K562 (cell line): Measurements from ENCODE around the gene PCP4L1. TPM values are rescaled to one million over a fixed set of nuclear protein-coding genes. Genes with fewer than 3 reads are reported as not detected.
"Not testable (repeated sequence)": the region's sequence is repeated elsewhere in the genome, so short reads cannot be mapped to it uniquely, and the experiment has no call there.

Source experiments
- ATAC-seq: fragments of 200-7000 bp; cut with Tn5 transposase; 3 replicates; pipeline ENCODE4 v1.9.1; 2020; ENCODE audit warnings: moderate library complexity
- BruUV-seq: library from RNA; stranded (reverse); fragments of 400-500 nt; replicated peaks from 2 replicates; lab custom pipeline; 2021; lab: Mats Ljungman, UMichigan
- CTCF ChIA-PET: fragments of 300-600 bp; formaldehyde crosslinking; extraction: SDS; loops from one replicate; lab custom pipeline; 2021; ENCODE audit warnings: low intra/inter-chr PET ratio; lab: Yijun Ruan, JAX
- POLR2A ChIA-PET: fragments of 300-600, 350-650 bp; sonication (Branson Sonifier 250); formaldehyde crosslinking; extraction: SDS; loops from one replicate; lab custom pipeline; 2021; ENCODE audit warnings: antibody characterized with exemption, inconsistent platforms; lab: Yijun Ruan, JAX
- DNase-seq, 4 experiments: peaks; one replicate each; pipeline versions ENCODE4 v3.0.0 to v3.0.0-alpha.2; 2011 to 2018; ENCODE audit warnings: low spot score in 3 of 4, mixed read lengths in 3 of 4; ENCODE audit errors: extremely low read depth in 1 of 4
- FAIRE-seq: peaks from 2 replicates; lab custom pipeline; 2011; peaks lifted over from hg19 to GRCh38; lab: Jason Lieb, UNC
- H2AFZ ChIP-seq: 2 replicates; pipeline ENCODE4 v1.6.0; 2011; ENCODE audit warnings: low read depth, low read length, control low read depth, inconsistent platforms
- H3K27ac ChIP-seq: fragments of 200-600 bp; 3 replicates; pipeline ENCODE4 v1.8.0; 2011; ENCODE audit warnings: low read depth, mild to moderate bottlenecking, control low read depth, inconsistent platforms, low read length, moderate library complexity, mixed read lengths; ENCODE audit errors: extremely low read depth
- H3K27me3 ChIP-seq, 2 experiments: fragments of 300-600 bp in 1 of 2; 2 replicates in 1 of 2; 3 replicates in 1 of 2; pipeline versions ENCODE4 v1.6.0 to v1.8.0; 2011; ENCODE audit warnings: inconsistent platforms in 2 of 2, low read length in 2 of 2, mild to moderate bottlenecking in 1 of 2, mixed read lengths in 1 of 2, moderate library complexity in 1 of 2; ENCODE audit not compliant: control insufficient read depth in 2 of 2, insufficient read depth in 2 of 2
- H3K36me3 ChIP-seq: fragments of 300-600 bp; 3 replicates; pipeline ENCODE4 v1.8.0; 2011; ENCODE audit warnings: mild to moderate bottlenecking, low read length, inconsistent platforms; ENCODE audit not compliant: control insufficient read depth, insufficient read depth
- H3K4me1 ChIP-seq, 2 experiments: fragments of 200-600 bp in 1 of 2; replicated peaks in 1 of 2; 2 replicates in 1 of 2; 3 replicates in 1 of 2; pipeline versions ENCODE4 v1.5.1 to v1.8.0; 2011; ENCODE audit warnings: inconsistent platforms in 2 of 2, low read length in 2 of 2, mild to moderate bottlenecking in 1 of 2, mixed read lengths in 1 of 2, moderate library complexity in 1 of 2; ENCODE audit not compliant: control insufficient read depth in 2 of 2, insufficient read depth in 2 of 2
- H3K4me2 ChIP-seq: 2 replicates; pipeline ENCODE4 v1.6.1; 2011; ENCODE audit warnings: low read length, control low read depth, inconsistent platforms, mixed read lengths; ENCODE audit not compliant: insufficient read depth
- H3K4me3 ChIP-seq: fragments of 200-600 bp; sonication (generic), shearing (Covaris generic); 2 replicates; pipeline ENCODE4 v1.5.1; 2016; ENCODE audit warnings: control low read depth, inconsistent platforms
- H3K79me2 ChIP-seq: fragments of 200-600 bp; 3 replicates; pipeline ENCODE4 v1.8.0; 2011; ENCODE audit warnings: low read length, inconsistent platforms; ENCODE audit not compliant: control insufficient read depth, insufficient read depth
- H3K9ac ChIP-seq, 2 experiments: 2 replicates each; pipeline versions ENCODE4 v1.6.0 to v1.6.1; 2011; ENCODE audit warnings: low read depth in 2 of 2, low read length in 2 of 2, control low read depth in 1 of 2, inconsistent platforms in 1 of 2, mild to moderate bottlenecking in 1 of 2, mixed read lengths in 1 of 2; ENCODE audit not compliant: insufficient read depth in 1 of 2
- H3K9me1 ChIP-seq: one replicate; pipeline ENCODE4 v1.6.0; 2011; ENCODE audit warnings: inconsistent platforms, mild to moderate bottlenecking, low read length, moderate library complexity; ENCODE audit not compliant: control insufficient read depth, insufficient read depth
- H3K9me3 ChIP-seq: replicated peaks from 2 replicates; pipeline ENCODE4 v1.5.1; 2011; ENCODE audit warnings: low read depth, low read length, inconsistent platforms; ENCODE audit not compliant: control insufficient read depth, insufficient read depth
- H4K20me1 ChIP-seq: replicated peaks from 2 replicates; pipeline ENCODE4 v1.6.1; 2011; ENCODE audit warnings: low read length, inconsistent platforms, mixed read lengths; ENCODE audit not compliant: control insufficient read depth, insufficient read depth
- BCOR ChIP-seq: fragments of 450-650 bp; IDR thresholded peaks from 2 replicates; pipeline ENCODE4 v1.6.1; 2016
- CREM ChIP-seq: IDR thresholded peaks from 2 replicates; pipeline ENCODE4 v1.6.1; 2014; ENCODE audit warnings: antibody characterized with exemption, low read depth
- DMBX1 ChIP-seq: fragments of 250-450 bp; sonication (Bioruptor Pico); IDR thresholded peaks from 2 replicates; pipeline ENCODE4 v1.8.0; 2022; ENCODE audit warnings: inconsistent platforms, mild to moderate bottlenecking, moderate library complexity, borderline replicate concordance
- KDM1A ChIP-seq, 2 experiments: fragments of 450-650 bp; IDR thresholded peaks; 2 replicates each; pipeline ENCODE4 v1.6.1; 2016; ENCODE audit warnings: mild to moderate bottlenecking in 2 of 2
- SOX6 ChIP-seq: fragments of 450-650 bp; IDR thresholded peaks from 2 replicates; pipeline ENCODE4 v1.6.1; 2014; ENCODE audit warnings: mild to moderate bottlenecking
- TAL1 ChIP-seq: fragments of 450-650 bp; IDR thresholded peaks from 2 replicates; pipeline ENCODE4 v1.6.1; 2016; ENCODE audit warnings: mild to moderate bottlenecking
- TCF3 ChIP-seq: sonication (generic); formaldehyde crosslinking; IDR thresholded peaks from 2 replicates; pipeline ENCODE4 v1.4.0; 2020; ENCODE audit warnings: mild to moderate bottlenecking, missing genetic modification reagents
- YY1 ChIP-seq, 3 experiments: IDR thresholded peaks; 2 replicates each; pipeline ENCODE4 v1.6.1; 2011; ENCODE audit warnings: low read length in 2 of 3, mild to moderate bottlenecking in 2 of 3, moderate library complexity in 2 of 3, borderline replicate concordance in 1 of 3, control low read depth in 1 of 3, low read depth in 1 of 3; ENCODE audit not compliant: insufficient read depth in 3 of 3, insufficient replicate concordance in 2 of 3, control insufficient read depth in 1 of 3, insufficient read length in 1 of 3; ENCODE audit errors: extremely low read depth in 1 of 3
- ZFP36 ChIP-seq: fragments of 150-350 bp; IDR thresholded peaks from 2 replicates; pipeline ENCODE4 v1.6.1; 2018; ENCODE audit warnings: low read length, low read depth; ENCODE audit not compliant: partially characterized antibody
- ZKSCAN1 ChIP-seq: fragments of 150-350 bp; IDR thresholded peaks from 2 replicates; pipeline ENCODE4 v1.6.1; 2016; ENCODE audit warnings: low read depth, low read length
- ZNF23 ChIP-seq: fragments of 250-450 bp; sonication (Bioruptor Pico); IDR thresholded peaks from 2 replicates; pipeline ENCODE4 v1.4.0; 2020; ENCODE audit warnings: mild to moderate bottlenecking
- ZNF766 ChIP-seq: fragments of 200-800 bp; sonication (Bioruptor generic); conservative IDR thresholded peaks from 2 replicates; pipeline ENCODE4 v1.6.1; 2016; ENCODE audit warnings: missing genetic modification characterization, missing compliant biosample characterization
- WGBS: fragments of 100-300 bp; shearing (Covaris generic); methylation state at CpG from one replicate; pipeline ENCODE4 v1.1.6; 2016; ENCODE audit warnings: low coverage, mixed read lengths; ENCODE audit not compliant: insufficient coverage; ENCODE audit errors: missing lambda C conversion rate; 5-methylcytosine and 5-hydroxymethylcytosine counted together
- in situ Hi-C: fragments of 300-500 bp; cut with MboI; formaldehyde crosslinking; loops from 4 replicates; pipeline ENCODE4 v1.15.0; 2018; ENCODE audit warnings: inconsistent platforms, mixed read lengths
- intact Hi-C: fragments of 100-400 bp; cut with micrococcal nuclease; formaldehyde crosslinking; loops from 2 replicates; pipeline ENCODE4 v1.14.2; 2022
- polyA plus RNA-seq, 8 experiments: library from polyadenylated mRNA; depleted of rRNA in 4 of 8; stranded (reverse) in 5 of 8; unstranded in 3 of 8; fragments of >200 nt; fragmentation: Nextera tagmentation in 2 of 8; fragmentation: Illumina TruSeq in 1 of 8; extraction: Ambion mirVana in 2 of 8; extraction: Trizol in 1 of 8; gene quantifications; 2 replicates each; pipeline versions ENCODE4 v1.2.1 to v1.2.3, GENCODE V29; 2011 to 2014; ENCODE audit warnings: inconsistent platforms in 1 of 8, missing spikeins in 1 of 8
- total RNA-seq, 7 experiments: library from RNA; depleted of rRNA in 6 of 7; stranded (reverse); fragments of >200 nt in 6 of 7; fragmentation: Illumina TruSeq in 2 of 7; extraction: Trizol in 2 of 7; gene quantifications; 2 replicates each; pipeline versions ENCODE4 v1.2.1 to v1.2.3, GENCODE V29; 2011 to 2021; ENCODE audit warnings: low replicate concordance in 1 of 7
- TF ChIP-seq, protein P1 (sequence below): fragments of 450-650 bp; IDR thresholded peaks from 2 replicates; pipeline ENCODE4 v1.6.1; 2016; ENCODE audit warnings: missing biosample characterization, missing genetic modification characterization
- TF ChIP-seq, protein P2 (sequence below), 2 experiments: fragments of 450-650 bp; conservative IDR thresholded peaks; 2 replicates each; pipeline ENCODE4 v1.6.1; 2017; ENCODE audit warnings: mild to moderate bottlenecking in 2 of 2, moderate library complexity in 2 of 2

The PCP4L1 gene
- total and polyA plus RNA-seq, 9 of the 15 experiments (the other 6 are each of a cell fraction or from before 2014, with no cell fraction given): not detected

GRCh38 chr1:161314201-161314981 lies 55.8 kb downstream of the PCP4L1 start, which contains the start of gene SDHC (continued):
- TF ChIP-seq YY1 (IDR thresholded peaks at IDR 0.05; ENCODE audit: borderline replicate concordance in 1 of 3, control insufficient read depth in 1 of 3, extremely low read depth in 1 of 3, insufficient read depth in 3 of 3, insufficient read length in 1 of 3, insufficient replicate concordance in 2 of 3, low read depth in 1 of 3, low read length in 2 of 3) (peak; percentile 86 to 99 (median 97)), ZKSCAN1 (no peak), KDM1A (IDR thresholded peaks at IDR 0.05) (no peak), CREM (peak; percentile 97), ZFP36 (no peak), DMBX1 (CRISPR knock-in tag) (no peak), BCOR (0 out of 2 replicates have a peak, but pooled peaks have one; percentile 15)

DNA sequence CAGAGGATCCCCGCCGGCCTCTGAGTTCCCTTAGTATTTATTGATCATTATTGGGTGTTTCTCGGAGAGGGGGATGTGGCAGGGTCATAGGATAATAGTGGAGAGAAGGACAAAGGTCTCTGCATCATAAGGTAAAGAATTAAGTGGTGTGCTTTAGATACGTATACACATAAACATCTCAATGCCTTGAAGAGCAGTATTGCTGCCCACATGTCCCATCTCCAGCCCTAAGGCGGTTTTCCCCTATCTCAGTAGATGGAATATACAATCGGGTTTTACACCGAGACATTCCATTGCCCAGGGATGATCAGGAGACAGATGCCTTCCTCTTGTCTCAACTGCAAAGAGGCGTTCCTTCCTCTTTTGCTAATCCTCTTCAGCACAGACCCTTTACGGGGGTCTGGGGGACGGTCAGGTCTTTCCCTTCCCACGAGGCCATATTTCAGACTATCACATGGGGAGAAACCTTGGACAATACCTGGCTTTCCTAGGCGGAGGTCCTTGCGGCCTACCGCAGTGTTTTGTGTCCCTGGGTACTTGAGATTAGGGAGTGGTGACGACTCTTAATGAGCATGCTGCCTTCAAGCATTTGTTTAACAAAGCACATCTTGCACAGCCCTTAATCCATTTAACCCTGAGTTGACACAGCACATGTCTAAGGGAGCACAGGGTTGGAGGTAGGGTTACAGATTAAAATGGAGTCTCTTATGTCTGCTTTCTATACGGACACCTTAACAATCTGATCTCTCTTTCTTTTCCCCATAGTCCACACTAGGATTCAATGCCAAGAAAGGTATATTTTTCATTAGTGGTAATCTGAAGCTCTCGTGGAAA lies 57.5 kb downstream of the PCP4L1 start:
- Histone ChIP-seq H3K36me3 (peaks cover 15% of the 10 kb centered on the region; the same call in 1 of the 3 replicates), H3K27ac (peak overlapping the region; percentile 61; the same call in 2 of the 3 replicates), H3K4me2 (peak overlapping the region; percentile 92), H3K4me1 (peaks cover 10 to 20% of the 10 kb centered on the region in 2 experiments; a peak in 4 of 5 replicates), H3K9ac (peak overlapping the region; percentile 27 to 40; a peak in 3 of 4 replicates), H3K79me2 (peaks cover 45% of the 10 kb centered on the region)
- CTCF ChIA-PET, H3K27me3 ChIP-seq, ATAC-seq, H3K4me3 ChIP-seq, H4K20me1 ChIP-seq, in situ Hi-C loops, H2AFZ ChIP-seq, BruUV-seq, POLR2A ChIA-PET, H3K9me3 ChIP-seq, H3K9me1 ChIP-seq: not testable (repeated sequence)
- intact Hi-C loops: loop anchor here (10.0 kb wide), 1 partner anchor 129 kb away; no protein-coding TSS in a partner anchor
- FAIRE-seq (peak; percentile 71), DNase-seq (peak in 1 of 4 experiments; percentile 53)
- 25% methylated on average over 17 of the region's 17 CpGs for WGBS
- TF ChIP-seq, protein P1, sequence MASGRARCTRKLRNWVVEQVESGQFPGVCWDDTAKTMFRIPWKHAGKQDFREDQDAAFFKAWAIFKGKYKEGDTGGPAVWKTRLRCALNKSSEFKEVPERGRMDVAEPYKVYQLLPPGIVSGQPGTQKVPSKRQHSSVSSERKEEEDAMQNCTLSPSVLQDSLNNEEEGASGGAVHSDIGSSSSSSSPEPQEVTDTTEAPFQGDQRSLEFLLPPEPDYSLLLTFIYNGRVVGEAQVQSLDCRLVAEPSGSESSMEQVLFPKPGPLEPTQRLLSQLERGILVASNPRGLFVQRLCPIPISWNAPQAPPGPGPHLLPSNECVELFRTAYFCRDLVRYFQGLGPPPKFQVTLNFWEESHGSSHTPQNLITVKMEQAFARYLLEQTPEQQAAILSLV: peak; percentile 70
- TF ChIP-seq TAL1: peak; percentile 40; the same call in 1 of the 2 replicates
- peak; percentile 88; the same call in 1 of the 2 replicates for TF ChIP-seq DMBX1 (CRISPR knock-in tag)
- TF ChIP-seq KDM1A (IDR thresholded peaks at IDR 0.05): peak in 1 of 2 experiments; percentile 48; a peak in 1 of 4 replicates
- TF ChIP-seq ZNF23 (CRISPR knock-in tag): 0 out of 2 replicates have a peak, but pooled peaks have one; percentile 36
- peak; percentile 61; the same call in 1 of the 2 replicates for TF ChIP-seq SOX6
- peak; percentile 76 for TF ChIP-seq TCF3 (CRISPR knock-in tag)
- 0 out of 2 replicates have a peak, but pooled peaks have one; percentile 45 for TF ChIP-seq ZNF766
- TF ChIP-seq, protein P2, sequence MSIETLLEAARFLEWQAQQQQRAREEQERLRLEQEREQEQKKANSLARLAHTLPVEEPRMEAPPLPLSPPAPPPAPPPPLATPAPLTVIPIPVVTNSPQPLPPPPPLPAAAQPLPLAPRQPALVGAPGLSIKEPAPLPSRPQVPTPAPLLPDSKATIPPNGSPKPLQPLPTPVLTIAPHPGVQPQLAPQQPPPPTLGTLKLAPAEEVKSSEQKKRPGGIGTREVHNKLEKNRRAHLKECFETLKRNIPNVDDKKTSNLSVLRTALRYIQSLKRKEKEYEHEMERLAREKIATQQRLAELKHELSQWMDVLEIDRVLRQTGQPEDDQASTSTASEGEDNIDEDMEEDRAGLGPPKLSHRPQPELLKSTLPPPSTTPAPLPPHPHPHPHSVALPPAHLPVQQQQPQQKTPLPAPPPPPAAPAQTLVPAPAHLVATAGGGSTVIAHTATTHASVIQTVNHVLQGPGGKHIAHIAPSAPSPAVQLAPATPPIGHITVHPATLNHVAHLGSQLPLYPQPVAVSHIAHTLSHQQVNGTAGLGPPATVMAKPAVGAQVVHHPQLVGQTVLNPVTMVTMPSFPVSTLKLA (conservative IDR thresholded peaks at IDR 0.05): 0 out of 4 replicates have a peak, but pooled peaks of 1 of the 2 experiments have one; percentile 39
